IMR-90 (cell line): Measurements from ENCODE around the gene CLEC20A. TPM values are rescaled to one million over a fixed set of nuclear protein-coding genes. Genes with fewer than 3 reads are reported as not detected.

ENCODE experiments used
- ATAC-seq: fragments of 200-7000 bp; cut with Tn5 transposase; 2 replicates; pipeline ENCODE4 v1.9.1; 2020; ENCODE audit warnings: low read depth, mild to moderate bottlenecking, moderate library complexity
- BruUV-seq: library from RNA; stranded (reverse); fragments of 400-500 nt; replicated peaks from 2 replicates; lab custom pipeline; 2021; lab: Mats Ljungman, UMichigan
- CTCF ChIA-PET: fragments of 300-600 bp; formaldehyde crosslinking; extraction: SDS; loops from one replicate; lab custom pipeline; 2021; ENCODE audit warnings: antibody characterized with exemption; lab: Yijun Ruan, JAX
- POLR2A ChIA-PET: fragments of 300-600 bp; sonication (Branson Sonifier 250); formaldehyde crosslinking; loops from one replicate; lab custom pipeline; 2022; ENCODE audit warnings: antibody characterized with exemption; ENCODE audit not compliant: unreplicated experiment; lab: Charles Lee
- DNase-seq: peaks from one replicate; pipeline ENCODE4 v3.0.0; 2013
- H2AFZ ChIP-seq: replicated peaks from 2 replicates; pipeline ENCODE3; 2013; ENCODE audit warnings: low read length, mild to moderate bottlenecking; ENCODE audit not compliant: poor library complexity
- H2AK5ac ChIP-seq: 2 replicates; pipeline ENCODE4 v1.6.1; 2013; ENCODE audit warnings: low read depth, low read length, inconsistent platforms
- H2AK9ac ChIP-seq: replicated peaks from 2 replicates; pipeline ENCODE3; 2013; ENCODE audit warnings: mild to moderate bottlenecking, low read depth, low read length, moderate library complexity; ENCODE audit not compliant: poor library complexity
- H2BK120ac ChIP-seq: 2 replicates; pipeline ENCODE4 v1.6.1; 2013; ENCODE audit warnings: low read depth, low read length, inconsistent platforms
- H2BK15ac ChIP-seq: 3 replicates; pipeline ENCODE4 v1.6.1; 2013; ENCODE audit warnings: low read depth, low read length, inconsistent platforms
- H2BK20ac ChIP-seq: 2 replicates; pipeline ENCODE4 v1.6.1; 2013; ENCODE audit warnings: low read depth, mild to moderate bottlenecking, inconsistent platforms, low read length, moderate library complexity
- H2BK5ac ChIP-seq: 2 replicates; pipeline ENCODE4 v1.6.1; 2013; ENCODE audit warnings: mild to moderate bottlenecking, low read depth, low read length, inconsistent platforms; ENCODE audit not compliant: poor library complexity, severe bottlenecking
- H3K14ac ChIP-seq: replicated peaks from 2 replicates; pipeline ENCODE4 v1.6.1; 2013; ENCODE audit warnings: low read depth, low read length, inconsistent platforms
- H3K18ac ChIP-seq: 2 replicates; pipeline ENCODE4 v1.6.1; 2013; ENCODE audit warnings: low read depth, low read length, control low read depth
- H3K23ac ChIP-seq: 2 replicates; pipeline ENCODE4 v1.6.1; 2013; ENCODE audit warnings: low read depth, low read length, inconsistent platforms
- H3K27ac ChIP-seq: 2 replicates; pipeline ENCODE4 v1.5.1; 2013; ENCODE audit warnings: mild to moderate bottlenecking, control low read depth, low read length; ENCODE audit not compliant: insufficient read depth
- H3K27me3 ChIP-seq: 2 replicates; pipeline ENCODE4 v1.6.1; 2013; ENCODE audit warnings: low read length; ENCODE audit not compliant: control insufficient read depth, insufficient read depth
- H3K36me3 ChIP-seq: 2 replicates; pipeline ENCODE4 v1.6.1; 2013; ENCODE audit warnings: low read length, mixed read lengths; ENCODE audit not compliant: control insufficient read depth, insufficient read depth
- H3K4ac ChIP-seq: 2 replicates; pipeline ENCODE4 v1.6.1; 2013; ENCODE audit warnings: low read depth, low read length, inconsistent platforms
- H3K4me1 ChIP-seq: 2 replicates; pipeline ENCODE4 v1.6.1; 2013; ENCODE audit warnings: low read length, mixed read lengths; ENCODE audit not compliant: control insufficient read depth, insufficient read depth
- H3K4me2 ChIP-seq: 2 replicates; pipeline ENCODE4 v1.6.1; 2013; ENCODE audit warnings: low read depth, mild to moderate bottlenecking, control low read depth, low read length, moderate library complexity
- H3K4me3 ChIP-seq: 2 replicates; pipeline ENCODE4 v1.5.1; 2013; ENCODE audit warnings: low read depth, mild to moderate bottlenecking, control low read depth, low read length, moderate library complexity; ENCODE audit not compliant: insufficient read depth
- H3K56ac ChIP-seq: 2 replicates; pipeline ENCODE4 v1.6.1; 2013; ENCODE audit warnings: low read length, inconsistent platforms; ENCODE audit not compliant: insufficient read depth; ENCODE audit errors: extremely low read depth
- H3K79me1 ChIP-seq, 2 experiments: 2 replicates each; pipeline ENCODE4 v1.6.1; 2013; ENCODE audit warnings: low read length in 2 of 2, inconsistent platforms in 1 of 2, low read depth in 1 of 2
- H3K9ac ChIP-seq: 2 replicates; pipeline ENCODE4 v1.6.1; 2013; ENCODE audit warnings: low read depth, low read length, control low read depth
- H3K9me1 ChIP-seq: 2 replicates; pipeline ENCODE4 v1.6.1; 2013; ENCODE audit warnings: low read length, inconsistent platforms; ENCODE audit not compliant: insufficient read depth
- H3K9me3 ChIP-seq: 2 replicates; pipeline ENCODE4 v1.6.1; 2013; ENCODE audit warnings: low read length; ENCODE audit not compliant: control insufficient read depth, insufficient read depth
- H4K20me1 ChIP-seq: 2 replicates; pipeline ENCODE4 v1.6.1; 2013; ENCODE audit warnings: low read length, inconsistent platforms; ENCODE audit not compliant: insufficient read depth
- H4K5ac ChIP-seq: 2 replicates; pipeline ENCODE4 v1.6.1; 2013; ENCODE audit warnings: mild to moderate bottlenecking, low read depth, low read length, control low read depth
- H4K8ac ChIP-seq, 2 experiments: 2 replicates each; pipeline ENCODE4 v1.6.1; 2013; ENCODE audit warnings: low read depth in 2 of 2, low read length in 2 of 2, control low read depth in 1 of 2, inconsistent platforms in 1 of 2
- H4K91ac ChIP-seq: 2 replicates; pipeline ENCODE4 v1.6.1; 2013; ENCODE audit warnings: low read depth, low read length, inconsistent platforms; ENCODE audit not compliant: insufficient read depth
- BHLHE40 ChIP-seq: fragments of 150-350 bp; IDR thresholded peaks from 2 replicates; pipeline ENCODE4 v1.6.1; 2016; ENCODE audit warnings: mild to moderate bottlenecking, low read depth, low read length
- CHD1 ChIP-seq: IDR thresholded peaks from 2 replicates; pipeline ENCODE4 v1.6.1; 2012; ENCODE audit warnings: low read depth, low read length, improper control_type of control experiment
- ELK1 ChIP-seq: fragments of 150-350 bp; IDR thresholded peaks from 2 replicates; pipeline ENCODE4 v1.6.1; 2016; ENCODE audit warnings: low read depth, mild to moderate bottlenecking, low read length, moderate library complexity, borderline replicate concordance
- FOS ChIP-seq: fragments of 150-350 bp; IDR thresholded peaks from 2 replicates; pipeline ENCODE4 v1.6.1; 2016; ENCODE audit warnings: low read depth, low read length
- MAZ ChIP-seq: IDR thresholded peaks from 2 replicates; pipeline ENCODE4 v1.6.1; 2012; ENCODE audit warnings: low read depth, mild to moderate bottlenecking, low read length, improper control_type of control experiment, moderate library complexity, borderline replicate concordance
- NFE2L2 ChIP-seq: fragments of 150-350 bp; IDR thresholded peaks from 2 replicates; pipeline ENCODE4 v1.6.1; 2016; ENCODE audit warnings: low read depth, mild to moderate bottlenecking, low read length
- WGBS, 2 experiments: methylation state at CpG; one replicate each; pipeline versions ENCODE4 v1.1.5 to v1.1.7; 2013; ENCODE audit warnings: missing lambda C conversion rate in 2 of 2; ENCODE audit not compliant: insufficient read length in 1 of 2; ENCODE audit errors: extremely low coverage in 2 of 2; 5-methylcytosine and 5-hydroxymethylcytosine counted together
- dilution Hi-C: fragments of 300-500 bp; cut with HindIII; formaldehyde crosslinking; loops from one replicate; pipeline ENCODE4 v1.14.3; 2018; ENCODE audit warnings: low sequenced_read_pairs; ENCODE audit not compliant: unreplicated experiment
- in situ Hi-C: fragments of 300-500 bp; cut with MboI; formaldehyde crosslinking; loops from 3 replicates; pipeline ENCODE4 v1.14.3; 2019; ENCODE audit warnings: low sequenced_read_pairs, inconsistent platforms, mixed read lengths
- intact Hi-C: fragments of 100-400 bp; cut with micrococcal nuclease; formaldehyde crosslinking; loops from 2 replicates; pipeline ENCODE4 v1.10.0; 2022
- polyA plus RNA-seq, 3 experiments: library from polyadenylated mRNA; depleted of rRNA; stranded (reverse); fragments of >200 nt; gene quantifications; 2 replicates each; pipeline ENCODE4 v1.2.3, GENCODE V29; 2012; ENCODE audit warnings: low replicate concordance in 1 of 3
- total RNA-seq: library from RNA; depleted of rRNA; stranded (reverse); fragments of >200 nt; gene quantifications from 2 replicates; pipeline ENCODE4 v1.2.3, GENCODE V29; 2012

The CLEC20A gene
- total and polyA plus RNA-seq, 2 of the 4 experiments (the other 2 are of a cell fraction) = not detected

GRCh38 chr1:178529364-178530036, 32.7 kb upstream of the CLEC20A start:
- no peak overlapping the region for H2AK9ac ChIP-seq
- no peak overlapping the region for H2BK15ac ChIP-seq
- POLR2A ChIA-PET = no interaction called here
- peak overlapping the region; percentile 2 for H2BK20ac ChIP-seq
- H2AK5ac ChIP-seq = peak overlapping the region; percentile 16; the same call in 1 of the 2 replicates
- TF ChIP-seq NFE2L2 = no peak
- TF ChIP-seq ELK1 = no peak
- no peak for TF ChIP-seq MAZ
- TF ChIP-seq FOS = no peak
- TF ChIP-seq CHD1 = no peak
- TF ChIP-seq BHLHE40 = no peak
- no peak for ATAC-seq
- H3K4me1 ChIP-seq = peaks cover 14% of the 10 kb centered on the region
- in situ Hi-C loops (loop anchor here (5.0 to 10.0 kb wide), 2 partner anchors 478 to 835 kb away; partner anchors contain the start of gene AXDND1), intact Hi-C loops (loop anchor here (5.0 kb wide), 3 partner anchors 217 to 838 kb away; partner anchors contain the start of genes AXDND1 and SOAT1), dilution Hi-C loops (no loop called here)
- no peaks in the 10 kb centered on the region for H3K27me3 ChIP-seq
- H2AFZ ChIP-seq = no peak overlapping the region
- H4K8ac ChIP-seq = no peak overlapping the region
- no peak overlapping the region for H3K27ac ChIP-seq
- H3K4me2 ChIP-seq = no peak overlapping the region
- H4K5ac ChIP-seq = no peak overlapping the region
- no peak overlapping the region; the same call in 1 of the 2 replicates for H3K4ac ChIP-seq
- no peak overlapping the region for H3K23ac ChIP-seq
- no peak overlapping the region for H3K18ac ChIP-seq
- no peak for DNase-seq
- no peaks in the 10 kb centered on the region for H3K9me3 ChIP-seq
- H3K14ac ChIP-seq = no peak overlapping the region
- H3K9me1 ChIP-seq = peaks cover 6% of the 10 kb centered on the region; the same call in 1 of the 2 replicates
- H3K36me3 ChIP-seq = no peaks in the 10 kb centered on the region
- no peak overlapping the region for H3K56ac ChIP-seq
- H2BK120ac ChIP-seq = peak overlapping the region; percentile 6; the same call in 1 of the 2 replicates
- no peak overlapping the region for H2BK5ac ChIP-seq
- no peak overlapping the region for H3K4me3 ChIP-seq
- CTCF ChIA-PET = interaction anchor here (0.9 kb wide), 1 partner anchor 478 kb away, joined by 3 read pairs; no protein-coding TSS in a partner anchor
- no peak overlapping the region for H3K9ac ChIP-seq
- 100% methylated on average over 2 of the region's 8 CpGs; no CpG with 5 or more reads in 1 of the 2 experiments for WGBS, 2 experiments
- no peaks in the 10 kb centered on the region; the same call in 1 of the 2 replicates for H4K20me1 ChIP-seq
- no TSS peak for BruUV-seq
- no peaks in the 10 kb centered on the region for H3K79me1 ChIP-seq
- no peak overlapping the region for H4K91ac ChIP-seq
